ENCODE data around the gene FBF1.
A peak's percentile ranks its signal among the peaks of the same experiment; 100 is the strongest.

FBF1 gene

GRCh38 chr17:75950855-75951554, 10.2 kb upstream of the FBF1 start:
- in situ Hi-C loops (cut with HindIII; ENCODE audit: low pct_ligation_motif_present, low sequenced_read_pairs) = no loop called here
- Histone ChIP-seq H3K27me3 (replicated peaks) (no peaks in the 10 kb centered on the region), H3K4me3 (ENCODE audit: low read depth, low read length) (no peak overlapping the region), H3K27ac (no peak overlapping the region), H3K36me3 (replicated peaks) (peaks cover 70% of the 10 kb centered on the region)
- DNase-seq = no peak
- TF ChIP-seq CTCF (IDR thresholded peaks at IDR 0.05; ENCODE audit: low read depth, low read length, missing control alignments) = no peak

GRCh38 chr17:75950421-75950820, 9.6 kb upstream of the FBF1 start:
- Histone ChIP-seq H3K27ac (no peak overlapping the region), H3K36me3 (replicated peaks) (peaks cover 68% of the 10 kb centered on the region), H3K27me3 (replicated peaks) (no peaks in the 10 kb centered on the region), H3K4me3 (ENCODE audit: low read depth, low read length) (no peak overlapping the region)
- no peak for TF ChIP-seq CTCF (IDR thresholded peaks at IDR 0.05; ENCODE audit: low read depth, low read length, missing control alignments)
- in situ Hi-C loops (cut with HindIII; ENCODE audit: low pct_ligation_motif_present, low sequenced_read_pairs) = no loop called here
- DNase-seq = no peak

GRCh38 chr17:75945211-75945610, 4.4 kb upstream of the FBF1 start:
- no peak overlapping the region for H3K27ac ChIP-seq
- in situ Hi-C loops (cut with HindIII; ENCODE audit: low pct_ligation_motif_present, low sequenced_read_pairs) = no loop called here
- DNase-seq = no peak
- no peak for TF ChIP-seq CTCF (IDR thresholded peaks at IDR 0.05; ENCODE audit: low read depth, low read length, missing control alignments)
- H3K27me3 ChIP-seq (replicated peaks) = no peaks in the 10 kb centered on the region
- no peak overlapping the region for H3K4me3 ChIP-seq (ENCODE audit: low read depth, low read length)
- peaks cover 35% of the 10 kb centered on the region for H3K36me3 ChIP-seq (replicated peaks)

DNA sequence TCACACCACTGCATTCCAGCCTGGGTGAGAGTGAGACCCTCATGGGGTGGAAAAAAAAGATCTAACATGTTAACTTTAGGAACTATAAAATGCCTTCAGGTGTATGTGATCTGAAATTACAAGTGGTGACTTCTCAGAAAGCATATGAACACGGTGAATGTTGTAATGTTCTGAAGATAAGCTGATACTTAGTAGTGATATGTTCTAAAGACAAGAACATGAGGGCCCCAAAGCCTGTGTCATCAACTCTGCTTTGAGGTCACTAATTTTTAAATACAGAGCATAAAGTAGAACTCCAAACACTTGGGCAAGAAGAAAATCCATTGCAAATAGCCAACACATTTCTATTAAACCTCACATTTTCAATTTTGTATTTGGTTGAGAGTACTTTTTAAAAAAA, 2.6 kb upstream of the FBF1 start:
- in situ Hi-C loops (cut with HindIII; ENCODE audit: low pct_ligation_motif_present, low sequenced_read_pairs) = no loop called here
- Histone ChIP-seq H3K27ac (no peak overlapping the region), H3K36me3 (replicated peaks) (peaks cover 21% of the 10 kb centered on the region), H3K27me3 (replicated peaks) (no peaks in the 10 kb centered on the region), H3K4me3 (ENCODE audit: low read depth, low read length) (no peak overlapping the region)
- DNase-seq = no peak
- TF ChIP-seq CTCF (IDR thresholded peaks at IDR 0.05; ENCODE audit: low read depth, low read length, missing control alignments) = no peak

DNA sequence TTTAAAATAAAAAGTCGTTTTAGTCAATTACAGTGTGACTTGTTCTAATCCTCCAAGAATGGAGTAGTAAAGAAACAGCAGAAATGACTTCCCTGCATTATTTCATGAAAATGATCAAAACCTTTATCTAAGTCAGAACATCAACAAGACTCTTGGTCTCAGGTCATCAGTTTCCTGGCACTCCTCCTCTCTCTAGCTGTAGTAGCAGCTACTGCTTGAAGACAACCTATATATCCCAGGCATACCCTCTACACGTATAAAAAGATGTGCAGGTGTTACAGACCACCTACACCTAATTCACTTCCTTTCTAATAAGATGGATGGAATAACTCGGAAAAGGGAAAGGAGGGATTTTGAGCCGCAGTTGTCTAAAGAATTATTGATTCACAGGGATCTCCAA, 1.6 kb upstream of the FBF1 start:
- in situ Hi-C loops (cut with HindIII; ENCODE audit: low pct_ligation_motif_present, low sequenced_read_pairs) = no loop called here
- TF ChIP-seq CTCF (IDR thresholded peaks at IDR 0.05; ENCODE audit: low read depth, low read length, missing control alignments) = no peak

DNA sequence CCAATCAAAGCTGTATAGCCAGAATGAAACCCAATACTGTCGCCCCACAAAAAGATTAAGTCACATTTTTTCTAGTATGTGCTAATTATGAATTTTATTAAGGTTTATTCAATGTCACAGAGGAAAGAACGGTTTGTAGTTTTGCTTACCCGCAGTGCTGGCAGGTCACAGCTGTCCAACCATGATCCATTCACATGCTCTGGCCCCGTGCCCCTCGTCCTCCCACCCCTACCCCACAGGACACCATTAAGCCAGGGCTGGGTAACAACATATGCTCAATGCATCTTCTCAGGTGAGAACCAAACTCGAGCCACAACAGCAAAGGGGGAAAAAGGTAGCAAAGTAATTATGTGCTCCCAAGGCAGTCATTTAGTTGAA, 589 bp upstream of the FBF1 start:
- no peak for DNase-seq
- H3K27ac ChIP-seq = no peak overlapping the region
- TF ChIP-seq CTCF (IDR thresholded peaks at IDR 0.05; ENCODE audit: low read depth, low read length, missing control alignments) = no peak
- in situ Hi-C loops (cut with HindIII; ENCODE audit: low pct_ligation_motif_present, low sequenced_read_pairs) = no loop called here
- peak overlapping the region; percentile 80 for H3K4me3 ChIP-seq (ENCODE audit: low read depth, low read length)
- H3K27me3 ChIP-seq (replicated peaks) = no peaks in the 10 kb centered on the region
- H3K36me3 ChIP-seq (replicated peaks) = peaks cover 7% of the 10 kb centered on the region

More for the DNA sequence above, 1.6 kb upstream of the FBF1 start:
- Histone ChIP-seq H3K27ac (no peak overlapping the region), H3K27me3 (replicated peaks) (no peaks in the 10 kb centered on the region), H3K36me3 (replicated peaks) (peaks cover 14% of the 10 kb centered on the region), H3K4me3 (ENCODE audit: low read depth, low read length) (no peak overlapping the region)
- DNase-seq = no peak

Measured in brain microvascular endothelial cell (primary cell).